Measurements from ENCODE around the gene SRGAP1. TPM values are rescaled to one million over a fixed set of nuclear protein-coding genes. Genes with fewer than 3 reads are reported as not detected.

The SRGAP1 gene
- total and polyA plus RNA-seq, 2 of the 8 experiments (the other 6 are each of a cell fraction or from before 2014, with no cell fraction given), result 3.2 to 7.3 TPM

DNA sequence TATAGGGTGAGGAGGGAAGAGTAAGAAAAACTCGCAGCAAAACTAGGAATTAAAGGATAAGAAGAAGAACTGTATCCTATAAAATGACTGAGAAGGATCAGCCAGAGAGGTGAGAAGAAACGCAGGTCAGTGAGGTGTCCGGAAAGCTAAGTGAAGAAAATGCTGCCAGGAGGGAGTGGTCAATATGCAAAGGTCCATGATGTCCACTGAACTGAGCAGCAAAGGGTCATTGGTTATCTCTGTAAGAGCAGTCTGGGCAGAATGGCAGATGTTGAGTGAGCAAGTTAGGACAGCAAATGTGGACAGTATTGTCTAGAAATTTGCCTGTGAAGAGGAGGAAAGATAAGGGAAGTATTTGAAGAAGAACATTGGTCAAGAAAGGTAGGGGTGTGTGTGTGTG lies 155.4 kb downstream of the SRGAP1 start:
- H2AFZ ChIP-seq (ENCODE audit: low read length), result no peak overlapping the region
- no peak overlapping the region for H3K18ac ChIP-seq (ENCODE audit: extremely low read depth, low read length)
- no peak overlapping the region for H2BK20ac ChIP-seq (ENCODE audit: low read length)
- WGBS, 2 experiments (ENCODE audit: extremely low coverage in 1 of 2, insufficient coverage in 1 of 2, insufficient read length in 1 of 2, insufficient replicate concordance in 2 of 2, low coverage in 1 of 2, low lambda C conversion rate in 2 of 2, missing lambda C conversion rate in 1 of 2), result 86% methylated on average over 3 of the region's 3 CpGs; no CpG with 5 or more reads in 1 of the 2 experiments
- H3K27ac ChIP-seq (ENCODE audit: low read depth, low read length), result no peak overlapping the region
- H3K9ac ChIP-seq (replicated peaks in 1 of 4; ENCODE audit: extremely low read depth in 1 of 4, low read depth in 3 of 4, low read length in 3 of 4), result no peak overlapping the region
- no peak for TF ChIP-seq RFX5 (IDR thresholded peaks at IDR 0.05; ENCODE audit: borderline replicate concordance, low read depth, low read length)
- TF ChIP-seq SAP30 (IDR thresholded peaks at IDR 0.05; ENCODE audit: insufficient read depth, insufficient replicate concordance, low read length), result no peak
- TF ChIP-seq POU5F1 (IDR thresholded peaks at IDR 0.05; ENCODE audit: low read depth, low read length), result no peak
- no peak for TF ChIP-seq CBX5 (IDR thresholded peaks at IDR 0.05; ENCODE audit: low read depth, low read length)
- TF ChIP-seq GTF2F1 (IDR thresholded peaks at IDR 0.05; ENCODE audit: borderline replicate concordance, low read depth, low read length), result no peak
- no peak for TF ChIP-seq SP4 (IDR thresholded peaks at IDR 0.05; ENCODE audit: low read length)
- no peak for TF ChIP-seq TCF12 (IDR thresholded peaks at IDR 0.05; ENCODE audit: low read depth, low read length)
- no peak for TF ChIP-seq RBBP5 (IDR thresholded peaks at IDR 0.05; ENCODE audit: borderline replicate concordance, low read depth, low read length)
- TF ChIP-seq SIX5 (IDR thresholded peaks at IDR 0.05; ENCODE audit: low read depth, low read length), result no peak
- H3K4me2 ChIP-seq (ENCODE audit: insufficient read depth in 1 of 2, low read depth in 2 of 2, low read length in 2 of 2), result no peak overlapping the region
- H3K79me1 ChIP-seq (ENCODE audit: low read depth, low read length), result no peaks in the 10 kb centered on the region
- H2BK15ac ChIP-seq (ENCODE audit: low read length), result no peak overlapping the region
- DNase-seq (ENCODE audit: low read depth in 1 of 2, low spot score in 2 of 2) (no peak), FAIRE-seq (no peak)
- no peak overlapping the region for H3K23ac ChIP-seq (ENCODE audit: insufficient read length)
- no peak overlapping the region for H3K14ac ChIP-seq (ENCODE audit: insufficient read length)
- no peaks in the 10 kb centered on the region for H3K27me3 ChIP-seq (replicated peaks in 1 of 4; ENCODE audit: control insufficient read depth in 3 of 4, extremely low read depth in 1 of 4, insufficient read depth in 3 of 4, low read length in 3 of 4)
- H3K4ac ChIP-seq (replicated peaks; ENCODE audit: insufficient read length, low read depth, low read length), result no peak overlapping the region
- no peak overlapping the region for H4K91ac ChIP-seq (replicated peaks; ENCODE audit: insufficient read length, low read length)
- no peak overlapping the region for H3K4me3 ChIP-seq (ENCODE audit: extremely low read depth in 1 of 4, insufficient read depth in 2 of 4, low read depth in 3 of 4, low read length in 4 of 4)
- H4K5ac ChIP-seq (ENCODE audit: insufficient read length, low read depth, low read length), result no peak overlapping the region
- no peaks in the 10 kb centered on the region for H3K9me3 ChIP-seq (ENCODE audit: insufficient read depth in 2 of 2, low read depth in 1 of 2, low read length in 1 of 2)
- ChIA-PET POLR2A (ENCODE audit: partially characterized antibody) (no interaction called here), CTCF (ENCODE audit: partially characterized antibody) (no interaction called here)
- H3K79me2 ChIP-seq (ENCODE audit: control insufficient read depth in 1 of 2, insufficient read depth in 2 of 2, low read length in 2 of 2), result no peaks in the 10 kb centered on the region
- no peaks in the 10 kb centered on the region for H3K36me3 ChIP-seq (ENCODE audit: control insufficient read depth in 2 of 4, insufficient read depth in 4 of 4, low read length in 3 of 4)
- no peak overlapping the region for H2BK120ac ChIP-seq (replicated peaks; ENCODE audit: low read depth, low read length)
- no peak overlapping the region for H2AK5ac ChIP-seq (ENCODE audit: low read depth, low read length)
- H4K8ac ChIP-seq (ENCODE audit: extremely low read depth, insufficient read depth, low read length), result no peak overlapping the region
- H2BK12ac ChIP-seq (ENCODE audit: low read depth, low read length), result no peak overlapping the region
- H3K23me2 ChIP-seq (ENCODE audit: low read depth, low read length), result no peaks in the 10 kb centered on the region
- no peaks in the 10 kb centered on the region for H3K4me1 ChIP-seq (replicated peaks in 1 of 4; ENCODE audit: control insufficient read depth in 3 of 4, insufficient read depth in 4 of 4, low read length in 3 of 4)
- H3K56ac ChIP-seq (replicated peaks; ENCODE audit: insufficient read length, low read depth, low read length), result peak overlapping the region; percentile 54
- H4K20me1 ChIP-seq (replicated peaks in 1 of 2; ENCODE audit: control insufficient read depth in 1 of 2, insufficient read depth in 2 of 2, low read length in 2 of 2), result no peaks in the 10 kb centered on the region
- no peak overlapping the region for H2BK5ac ChIP-seq (ENCODE audit: low read depth, low read length)
